HepG2 (cell line): Measurements from ENCODE around the gene XPC. TPM values are rescaled to one million over a fixed set of nuclear protein-coding genes. Genes with fewer than 3 reads are reported as not detected.

Source experiments
- ARID4A ChIP-seq: sonication (generic); formaldehyde crosslinking; IDR thresholded peaks from 2 replicates; pipeline ENCODE4 v1.5.0; 2020; ENCODE audit warnings: mild to moderate bottlenecking, missing genetic modification reagents, borderline replicate concordance
- CEBPG ChIP-seq: IDR thresholded peaks from 2 replicates; pipeline ENCODE4 v1.6.1; 2016
- CREM ChIP-seq, 2 experiments: sonication (generic) in 1 of 2; formaldehyde crosslinking in 1 of 2; IDR thresholded peaks; 2 replicates each; pipeline versions ENCODE4 v1.4.0 to v1.6.1; 2016 to 2020; ENCODE audit warnings: antibody characterized with exemption in 1 of 2, mild to moderate bottlenecking in 1 of 2, missing genetic modification reagents in 1 of 2
- KDM3A ChIP-seq: IDR thresholded peaks from 2 replicates; pipeline ENCODE4 v1.6.1; 2018; ENCODE audit warnings: low read depth, missing compliant biosample characterization
- RBFOX2 ChIP-seq: fragments of 200-400 bp; formaldehyde crosslinking; IDR thresholded peaks from 2 replicates; pipeline ENCODE4 v1.6.1; 2017; ENCODE audit warnings: low read depth, mild to moderate bottlenecking, low read length
- RNF219 ChIP-seq: sonication (generic); formaldehyde crosslinking; IDR thresholded peaks from 2 replicates; pipeline ENCODE4 v1.5.0; 2020; ENCODE audit warnings: mild to moderate bottlenecking, missing genetic modification reagents
- SAFB2 ChIP-seq: sonication (generic); formaldehyde crosslinking; IDR thresholded peaks from 2 replicates; pipeline ENCODE4 v1.5.1; 2020; ENCODE audit warnings: missing genetic modification reagents, low read depth, mild to moderate bottlenecking, borderline replicate concordance
- ZC3H13 ChIP-seq: sonication (generic); formaldehyde crosslinking; IDR thresholded peaks from 2 replicates; pipeline ENCODE4 v1.8.1; 2023; ENCODE audit warnings: mild to moderate bottlenecking, missing genetic modification reagents, moderate library complexity
- ZFP1 ChIP-seq: IDR thresholded peaks from 2 replicates; pipeline ENCODE4 v1.6.1; 2016
- ZNF318 ChIP-seq: sonication (generic); formaldehyde crosslinking; IDR thresholded peaks from 2 replicates; pipeline ENCODE4 v1.4.0; 2020; ENCODE audit warnings: mild to moderate bottlenecking, missing genetic modification reagents
- ZNF770 ChIP-seq: sonication (generic); formaldehyde crosslinking; IDR thresholded peaks from 2 replicates; pipeline ENCODE4 v1.5.0; 2020; ENCODE audit warnings: mild to moderate bottlenecking, missing genetic modification reagents
- polyA plus RNA-seq, 8 experiments: library from polyadenylated mRNA; depleted of rRNA in 3 of 8; stranded (reverse) in 7 of 8; unstranded in 1 of 8; fragments of >200 nt; fragmentation: Illumina TruSeq in 4 of 8; extraction: Trizol in 4 of 8; gene quantifications; 2 replicates each; pipeline versions ENCODE4 v1.2.1 to v1.2.3, GENCODE V29; 2011 to 2016; ENCODE audit warnings: low read depth in 4 of 8, missing spikeins in 1 of 8, mixed read lengths in 1 of 8; ENCODE audit not compliant: insufficient read depth in 1 of 8
- total RNA-seq, 5 experiments: library from RNA; depleted of rRNA; stranded (reverse); fragments of >200 nt; fragmentation: Illumina TruSeq; extraction: Trizol; gene quantifications; 2 replicates each; pipeline ENCODE4 v1.2.3, GENCODE V29; 2016; ENCODE audit warnings: low read depth in 1 of 5

The XPC gene
- total and polyA plus RNA-seq, 2 of the 13 experiments (the other 11 are each of a cell fraction or from before 2014, with no cell fraction given) = 9.4 to 24.1 TPM

- no peak for TF ChIP-seq ZNF318 (CRISPR knock-in tag)
- TF ChIP-seq KDM3A (CRISPR knock-in tag) = no peak
- peak; percentile 58; the same call in 1 of the 2 replicates for TF ChIP-seq ZC3H13 (CRISPR knock-in tag)
- peak; percentile 39; the same call in 1 of the 2 replicates for TF ChIP-seq ZNF770 (CRISPR knock-in tag)
- no peak for TF ChIP-seq ZFP1
- TF ChIP-seq ARID4A (CRISPR knock-in tag) = peak; percentile 73; the same call in 1 of the 2 replicates
- TF ChIP-seq CEBPG (CRISPR knock-in tag) = peak; percentile 28; the same call in 1 of the 2 replicates
- TF ChIP-seq RBFOX2 = peak; percentile 94
- peak; percentile 95 for TF ChIP-seq CREM (IDR thresholded peaks at IDR 0.05)
- no peak for TF ChIP-seq CREM (CRISPR knock-in tag; IDR thresholded peaks at IDR 0.05)
- 0 out of 2 replicates have a peak, but pooled peaks have one; percentile 10 for TF ChIP-seq SAFB2
- 0 out of 2 replicates have a peak, but pooled peaks have one; percentile 54 for TF ChIP-seq RNF219 (CRISPR knock-in tag)
Observed at GRCh38 chr3:14124615-14125192, 53.7 kb downstream of the XPC start, which contains the start of the genes CHCHD4 and TMEM43 (continued).
